ENCODE results near the gene STX8. TPM values are rescaled to one million over a fixed set of nuclear protein-coding genes. Genes with fewer than 3 reads are reported as not detected.

The STX8 gene
- total and polyA plus RNA-seq, 3 experiments from 2014 or later, result 63.3 to 171 (median 64.8) TPM

- Mint-ChIP-seq H3K36me3 (peaks cover 0 to 22% (median 3%) of the 10 kb centered on the region in 3 donors), H3K4me3 (no peak overlapping the region), H3K4me1 (peaks cover 19 to 25% (median 23%) of the 10 kb centered on the region in 3 donors), H3K9me3 (no peaks in the 10 kb centered on the region), H3K27me3 (no peaks in the 10 kb centered on the region), H3K27ac (peak overlapping the region in 1 of 8 donors; percentile 23)
- CTCF ChIA-PET, result no interaction called here
- Histone ChIP-seq H3K4me1 (ENCODE audit: insufficient read depth, low read length) (no peaks in the 10 kb centered on the region), H3K36me3 (ENCODE audit: insufficient read depth, low read length) (no peaks in the 10 kb centered on the region), H3K4me3 (ENCODE audit: low read length) (no peak overlapping the region), H3K27ac (ENCODE audit: low read depth, low read length) (no peak overlapping the region), H3K9me3 (ENCODE audit: low read length) (no peaks in the 10 kb centered on the region), H3K27me3 (ENCODE audit: insufficient read depth, low read length, poor library complexity, severe bottlenecking) (no peaks in the 10 kb centered on the region)
- no peak for DNase-seq
- POLR2A ChIA-PET, result no interaction called here
Measured at GRCh38 chr17:9434642-9435057, 141.0 kb downstream of the STX8 start.

- no peaks in the 10 kb centered on the region for H3K9me3 ChIP-seq (ENCODE audit: low read length)
- Mint-ChIP-seq H3K27ac (peak overlapping the region in 3 of 8 donors; percentile 28 to 71 (median 62)), H3K27me3 (no peaks in the 10 kb centered on the region), H3K4me3 (peak overlapping the region in 6 of 7 donors; percentile 17 to 69 (median 46)), H3K36me3 (peaks cover 0 to 21% (median 3%) of the 10 kb centered on the region in 3 donors), H3K9me3 (no peaks in the 10 kb centered on the region), H3K4me1 (peaks cover 19 to 25% (median 23%) of the 10 kb centered on the region in 3 donors)
- no peaks in the 10 kb centered on the region for H3K27me3 ChIP-seq (ENCODE audit: insufficient read depth, low read length, poor library complexity, severe bottlenecking)
- H3K4me3 ChIP-seq (ENCODE audit: low read length), result no peak overlapping the region
- DNase-seq, result no peak
- POLR2A ChIA-PET, result no interaction called here
- H3K27ac ChIP-seq (ENCODE audit: low read depth, low read length), result no peak overlapping the region
- no peaks in the 10 kb centered on the region for H3K36me3 ChIP-seq (ENCODE audit: insufficient read depth, low read length)
- CTCF ChIA-PET, result no interaction called here
- no peaks in the 10 kb centered on the region for H3K4me1 ChIP-seq (ENCODE audit: insufficient read depth, low read length)
Measured at GRCh38 chr17:9432934-9433421, 142.6 kb downstream of the STX8 start.

- CTCF ChIA-PET, result no interaction called here
Measured at GRCh38 chr17:9432134-9432885, 143.3 kb downstream of the STX8 start.

GRCh38 chr17:9431620-9432019, 144.0 kb downstream of the STX8 start:
- DNase-seq, result no peak
- no peak overlapping the region for H3K4me3 Mint-ChIP-seq
- Histone ChIP-seq H3K36me3 (ENCODE audit: insufficient read depth, low read length) (no peaks in the 10 kb centered on the region), H3K4me1 (ENCODE audit: insufficient read depth, low read length) (no peaks in the 10 kb centered on the region), H3K27me3 (ENCODE audit: insufficient read depth, low read length, poor library complexity, severe bottlenecking) (no peaks in the 10 kb centered on the region), H3K4me3 (ENCODE audit: low read length) (no peak overlapping the region), H3K9me3 (ENCODE audit: low read length) (no peaks in the 10 kb centered on the region), H3K27ac (ENCODE audit: low read depth, low read length) (no peak overlapping the region)
- H3K27me3 Mint-ChIP-seq, result no peaks in the 10 kb centered on the region
- peaks cover 0 to 22% (median 8%) of the 10 kb centered on the region in 3 donors for H3K36me3 Mint-ChIP-seq
- ChIA-PET CTCF (no interaction called here), POLR2A (no interaction called here)
- H3K9me3 Mint-ChIP-seq, result no peaks in the 10 kb centered on the region
- H3K4me1 Mint-ChIP-seq, result peaks cover 19 to 25% (median 23%) of the 10 kb centered on the region in 3 donors
- H3K27ac Mint-ChIP-seq, result no peak overlapping the region

More at GRCh38 chr17:9432134-9432885, 143.3 kb downstream of the STX8 start:
- Histone ChIP-seq H3K36me3 (ENCODE audit: insufficient read depth, low read length) (no peaks in the 10 kb centered on the region), H3K9me3 (ENCODE audit: low read length) (no peaks in the 10 kb centered on the region), H3K4me3 (ENCODE audit: low read length) (no peak overlapping the region), H3K27ac (ENCODE audit: low read depth, low read length) (no peak overlapping the region), H3K27me3 (ENCODE audit: insufficient read depth, low read length, poor library complexity, severe bottlenecking) (no peaks in the 10 kb centered on the region), H3K4me1 (ENCODE audit: insufficient read depth, low read length) (no peaks in the 10 kb centered on the region)
- H3K27ac Mint-ChIP-seq, result no peak overlapping the region
- no peak for DNase-seq
- POLR2A ChIA-PET, result no interaction called here
- peaks cover 19 to 25% (median 23%) of the 10 kb centered on the region in 3 donors for H3K4me1 Mint-ChIP-seq
- peaks cover 0 to 22% (median 4%) of the 10 kb centered on the region in 3 donors for H3K36me3 Mint-ChIP-seq
- H3K4me3 Mint-ChIP-seq, result no peak overlapping the region
- H3K27me3 Mint-ChIP-seq, result no peaks in the 10 kb centered on the region
- H3K9me3 Mint-ChIP-seq, result no peaks in the 10 kb centered on the region

- Histone ChIP-seq H3K27ac (ENCODE audit: low read depth, low read length) (no peak overlapping the region), H3K27me3 (ENCODE audit: insufficient read depth, low read length, poor library complexity, severe bottlenecking) (no peaks in the 10 kb centered on the region), H3K4me3 (ENCODE audit: low read length) (no peak overlapping the region), H3K9me3 (ENCODE audit: low read length) (no peaks in the 10 kb centered on the region), H3K4me1 (ENCODE audit: insufficient read depth, low read length) (no peaks in the 10 kb centered on the region), H3K36me3 (ENCODE audit: insufficient read depth, low read length) (no peaks in the 10 kb centered on the region)
- ChIA-PET CTCF (no interaction called here), POLR2A (no interaction called here)
- H3K4me1 Mint-ChIP-seq, result peaks cover 3 to 7% (median 5%) of the 10 kb centered on the region in 3 donors
- no peaks in the 10 kb centered on the region for H3K9me3 Mint-ChIP-seq
- H3K27ac Mint-ChIP-seq, result peak overlapping the region in 1 of 8 donors; percentile 17
- H3K4me3 Mint-ChIP-seq, result no peak overlapping the region
- H3K36me3 Mint-ChIP-seq, result peaks cover 4 to 18% (median 13%) of the 10 kb centered on the region in 3 donors
- H3K27me3 Mint-ChIP-seq, result no peaks in the 10 kb centered on the region
- no peak for DNase-seq
Measured at GRCh38 chr17:9427465-9428315, 147.9 kb downstream of the STX8 start.

- Histone ChIP-seq H3K27ac (ENCODE audit: low read depth, low read length) (no peak overlapping the region), H3K27me3 (ENCODE audit: insufficient read depth, low read length, poor library complexity, severe bottlenecking) (no peaks in the 10 kb centered on the region), H3K36me3 (ENCODE audit: insufficient read depth, low read length) (no peaks in the 10 kb centered on the region), H3K9me3 (ENCODE audit: low read length) (no peaks in the 10 kb centered on the region), H3K4me1 (ENCODE audit: insufficient read depth, low read length) (no peaks in the 10 kb centered on the region), H3K4me3 (ENCODE audit: low read length) (no peak overlapping the region)
- DNase-seq, result no peak
- ChIA-PET CTCF (no interaction called here), POLR2A (no interaction called here)
- Mint-ChIP-seq H3K27me3 (no peaks in the 10 kb centered on the region), H3K4me3 (no peak overlapping the region), H3K27ac (no peak overlapping the region), H3K9me3 (no peaks in the 10 kb centered on the region), H3K4me1 (peaks cover 0 to 4% (median 0%) of the 10 kb centered on the region in 3 donors), H3K36me3 (peaks cover 26 to 30% (median 27%) of the 10 kb centered on the region in 3 donors)
Measured at GRCh38 chr17:9424071-9424640, 151.5 kb downstream of the STX8 start.

- H3K27ac Mint-ChIP-seq, result no peak overlapping the region
- Histone ChIP-seq H3K9me3 (ENCODE audit: low read length) (no peaks in the 10 kb centered on the region), H3K4me3 (ENCODE audit: low read length) (no peak overlapping the region), H3K27ac (ENCODE audit: low read depth, low read length) (no peak overlapping the region), H3K27me3 (ENCODE audit: insufficient read depth, low read length, poor library complexity, severe bottlenecking) (no peaks in the 10 kb centered on the region), H3K4me1 (ENCODE audit: insufficient read depth, low read length) (no peaks in the 10 kb centered on the region), H3K36me3 (ENCODE audit: insufficient read depth, low read length) (no peaks in the 10 kb centered on the region)
- peaks cover 0 to 4% (median 0%) of the 10 kb centered on the region in 3 donors for H3K4me1 Mint-ChIP-seq
- CTCF ChIA-PET, result no interaction called here
- H3K27me3 Mint-ChIP-seq, result no peaks in the 10 kb centered on the region
- H3K4me3 Mint-ChIP-seq, result no peak overlapping the region
- no peaks in the 10 kb centered on the region for H3K9me3 Mint-ChIP-seq
- POLR2A ChIA-PET, result no interaction called here
- H3K36me3 Mint-ChIP-seq, result peaks cover 23 to 28% (median 26%) of the 10 kb centered on the region in 3 donors
- DNase-seq, result no peak
Measured at GRCh38 chr17:9421525-9421924, 154.1 kb downstream of the STX8 start.
